Stimulated activated CD4-positive, alpha-beta T cell treated with anti-CD3 and anti-CD28 coated beads, Interleukin-12 subunit alpha, Interleukin-12 subunit beta, amount 100 ng/mL, for 4 hours (primary cell): ENCODE data around the gene NXN.
"Not testable (repeated sequence)": the region's sequence is repeated elsewhere in the genome, so short reads cannot be mapped to it uniquely, and the experiment has no call there.

Source experiments
- DNase-seq: peaks from one replicate; pipeline ENCODE4 v3.0.0-alpha.2; 2020

Gene NXN

DNA sequence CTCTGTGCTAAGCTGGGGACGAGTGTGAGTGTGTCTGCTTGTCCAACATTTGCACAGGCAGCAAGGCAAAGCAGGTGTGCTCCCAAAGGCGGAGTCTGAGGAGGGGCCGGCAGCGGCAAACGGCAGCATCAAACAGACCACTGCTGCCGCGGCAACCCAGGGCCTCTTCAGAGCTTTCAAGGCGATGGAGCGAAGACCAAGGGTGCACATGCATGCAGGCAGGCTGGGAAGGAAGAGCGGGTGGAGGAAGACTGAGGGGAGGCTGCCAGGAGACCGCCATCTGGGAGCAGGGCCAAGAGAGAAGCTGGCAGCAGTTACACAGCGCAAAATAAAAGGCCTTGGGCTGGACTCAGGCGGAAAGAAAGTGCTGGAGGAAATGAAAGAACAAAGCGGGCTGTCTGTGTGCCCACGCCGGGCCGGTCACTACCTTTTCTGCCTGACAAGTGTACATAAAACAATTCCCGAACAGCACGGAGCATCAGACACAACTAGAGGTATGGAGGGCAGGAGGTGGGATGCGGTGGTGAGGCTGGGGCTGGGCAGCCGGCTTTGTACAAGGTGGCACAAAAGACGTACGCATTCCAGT lies 25.9 kb upstream of the NXN start:
- DNase-seq = no peak

DNA sequence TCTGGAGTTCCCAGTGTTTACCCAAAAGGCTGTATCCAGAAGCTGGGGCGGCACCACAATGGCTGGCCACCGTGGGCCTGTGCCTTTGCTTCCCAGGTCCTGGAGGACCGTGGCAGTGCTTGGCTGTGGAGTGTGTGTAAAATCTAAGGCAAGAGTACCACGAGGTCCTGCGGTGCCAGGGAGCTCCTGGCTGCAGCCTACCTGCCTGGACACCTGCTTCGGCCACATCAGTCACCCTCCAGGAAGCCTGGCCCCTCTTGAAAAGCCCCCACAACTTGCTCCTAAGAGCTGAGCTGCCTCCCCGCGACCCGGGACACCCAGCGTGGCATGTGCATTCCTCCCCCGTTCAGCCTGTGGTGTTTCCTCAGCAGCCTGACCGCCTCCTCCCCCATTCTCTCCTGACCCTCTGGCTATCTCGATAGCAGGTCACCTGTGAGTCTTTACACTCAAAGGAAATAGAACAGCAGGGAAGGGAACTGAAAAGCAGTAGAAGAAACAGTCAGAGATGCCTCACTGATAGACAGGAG lies 25.3 kb upstream of the NXN start:
- DNase-seq = no peak

DNA sequence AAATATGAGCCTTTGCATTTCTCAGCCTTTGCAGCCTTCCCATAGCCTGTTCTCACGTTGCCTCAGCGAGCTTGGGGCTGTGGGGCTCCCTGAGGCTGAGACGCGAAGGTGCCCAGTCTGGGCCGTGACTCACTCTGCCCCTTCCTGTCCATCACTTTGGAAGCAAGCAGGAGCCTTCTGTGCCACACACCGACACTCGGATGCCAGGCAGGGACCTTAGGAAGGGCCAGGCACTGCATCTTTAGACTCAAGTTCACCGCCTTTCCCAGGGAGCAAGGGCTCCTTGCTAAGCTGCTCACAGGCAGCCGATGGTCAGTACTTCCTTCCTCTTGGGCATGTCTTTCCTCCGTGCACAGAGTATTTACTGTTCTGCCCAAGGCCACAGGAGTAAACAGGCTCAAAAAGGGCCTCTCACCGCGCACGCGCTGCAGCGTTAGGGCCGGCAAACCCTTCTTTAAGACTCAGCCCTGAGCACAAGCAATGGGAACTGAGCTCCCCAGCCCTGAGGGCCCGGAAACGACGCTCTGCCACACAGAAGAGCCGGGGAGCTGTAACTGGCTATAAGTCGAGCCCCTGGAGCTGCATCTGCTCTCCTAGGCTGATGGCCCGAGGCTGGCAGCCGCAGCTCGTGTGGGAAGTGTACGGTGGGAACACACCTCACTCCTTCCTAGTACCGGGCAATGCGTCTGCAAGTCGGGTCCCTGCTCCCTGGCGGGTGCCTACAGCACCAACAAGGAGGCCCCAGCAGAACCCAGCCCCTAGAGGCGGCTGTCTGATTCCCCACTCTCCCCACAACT lies 24.6 kb upstream of the NXN start:
- DNase-seq = no peak

DNA sequence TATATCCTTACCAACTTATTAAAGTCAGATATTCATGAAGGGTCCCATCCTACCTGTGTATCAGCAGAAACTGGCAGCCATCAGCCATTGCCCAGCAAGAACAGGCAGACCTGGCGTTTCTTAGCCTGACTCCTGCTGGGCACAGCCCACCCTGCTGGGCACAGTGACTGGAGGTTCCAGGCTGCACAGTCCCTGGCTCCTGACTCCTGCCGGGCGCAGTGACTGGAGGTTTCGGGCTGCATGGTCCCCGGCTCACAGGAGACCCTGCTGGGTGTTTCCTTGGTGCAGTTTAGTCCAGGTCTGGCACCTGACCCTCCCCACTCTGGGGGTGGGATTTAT lies 24.0 kb upstream of the NXN start:
- no peak for DNase-seq

DNA sequence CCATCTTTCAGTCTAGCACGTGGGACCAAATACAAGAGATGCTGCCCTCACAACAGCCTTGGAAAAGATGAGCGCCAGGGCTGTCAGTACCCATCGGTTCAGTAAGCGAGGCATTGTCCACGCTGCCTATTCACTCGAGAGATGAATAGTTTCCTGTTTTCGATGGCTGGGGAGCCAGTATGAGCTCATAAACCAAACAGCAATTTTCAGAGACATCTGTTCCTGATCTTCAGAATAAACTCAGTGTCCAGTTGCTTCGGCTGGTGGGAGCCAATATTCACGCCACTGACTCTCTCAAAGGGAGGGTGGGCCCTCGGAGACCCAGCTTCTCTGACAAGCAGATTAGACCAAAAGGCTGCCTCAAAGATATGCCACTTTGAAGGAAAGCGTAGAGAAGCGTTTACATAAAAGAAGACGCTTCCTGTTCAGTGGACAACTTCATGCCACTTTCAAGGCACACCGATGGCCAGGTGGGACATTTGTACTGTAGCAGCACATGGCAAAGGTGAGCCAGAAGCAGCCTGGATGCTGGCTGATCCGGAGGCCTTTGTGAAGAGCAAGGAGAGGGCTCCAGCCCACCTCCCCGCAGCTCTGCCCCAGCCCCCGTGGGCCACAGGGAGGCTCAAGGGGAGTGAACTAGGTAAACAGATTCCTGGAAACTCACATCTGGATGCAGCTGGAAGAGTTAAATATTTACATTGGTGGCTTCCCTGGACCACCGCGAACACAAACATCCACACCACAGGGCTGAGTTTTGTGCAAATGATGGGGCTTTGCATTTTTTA lies 23.4 kb upstream of the NXN start:
- DNase-seq = no peak

DNA sequence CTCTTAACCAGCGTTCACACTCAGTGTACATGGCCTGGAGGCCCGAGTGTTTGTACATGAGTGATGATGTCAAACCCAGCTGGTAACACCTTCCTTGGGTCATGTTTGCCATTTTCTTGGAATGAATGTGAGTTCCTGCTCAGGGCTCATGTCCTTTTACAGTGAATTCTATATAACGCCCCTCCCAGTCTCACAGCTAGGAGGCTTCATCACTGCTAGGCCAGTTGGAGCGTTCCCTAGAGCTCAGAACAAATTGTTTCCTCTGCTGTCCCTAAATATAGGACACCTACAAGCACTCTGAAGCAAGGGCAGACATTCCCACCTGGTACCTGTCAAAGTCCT lies 22.8 kb upstream of the NXN start:
- DNase-seq = no peak

DNA sequence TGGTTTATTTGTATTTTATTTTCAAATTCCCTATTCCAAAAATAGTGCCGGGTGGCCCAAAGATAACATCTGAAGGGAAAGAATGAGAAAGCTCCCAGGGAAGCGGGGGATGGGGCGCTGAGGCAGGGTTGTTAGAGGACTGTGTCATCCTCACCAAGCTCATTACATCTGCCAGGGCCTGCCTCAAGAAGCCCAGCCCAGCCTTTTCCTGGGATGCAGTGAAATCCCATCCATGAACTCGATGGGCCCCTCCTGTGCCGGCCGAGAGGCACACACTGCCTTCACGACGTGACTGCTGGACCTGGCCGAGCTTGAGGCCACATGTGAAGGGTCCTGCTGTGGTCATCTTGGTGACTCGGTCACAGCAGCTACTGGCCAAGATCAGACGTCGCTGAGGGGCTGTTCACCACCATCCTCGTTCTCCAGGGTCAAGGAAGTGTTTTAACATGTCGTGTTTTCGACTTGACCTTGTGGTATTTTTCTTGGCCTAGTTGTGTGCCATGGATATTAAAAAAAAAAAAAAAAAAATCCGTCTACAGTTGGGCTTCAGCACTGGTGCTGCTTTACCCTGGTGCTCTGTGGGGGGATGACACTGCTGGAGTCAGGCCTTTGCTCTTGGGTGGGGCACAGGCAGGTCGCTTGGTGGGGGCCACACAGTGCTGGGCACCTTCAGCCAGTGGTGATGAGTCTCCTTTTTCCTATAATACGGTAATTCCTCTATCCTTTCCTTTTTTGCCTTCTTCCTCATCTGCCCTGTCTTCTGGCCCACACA lies 22.2 kb upstream of the NXN start:
- DNase-seq = no peak

DNA sequence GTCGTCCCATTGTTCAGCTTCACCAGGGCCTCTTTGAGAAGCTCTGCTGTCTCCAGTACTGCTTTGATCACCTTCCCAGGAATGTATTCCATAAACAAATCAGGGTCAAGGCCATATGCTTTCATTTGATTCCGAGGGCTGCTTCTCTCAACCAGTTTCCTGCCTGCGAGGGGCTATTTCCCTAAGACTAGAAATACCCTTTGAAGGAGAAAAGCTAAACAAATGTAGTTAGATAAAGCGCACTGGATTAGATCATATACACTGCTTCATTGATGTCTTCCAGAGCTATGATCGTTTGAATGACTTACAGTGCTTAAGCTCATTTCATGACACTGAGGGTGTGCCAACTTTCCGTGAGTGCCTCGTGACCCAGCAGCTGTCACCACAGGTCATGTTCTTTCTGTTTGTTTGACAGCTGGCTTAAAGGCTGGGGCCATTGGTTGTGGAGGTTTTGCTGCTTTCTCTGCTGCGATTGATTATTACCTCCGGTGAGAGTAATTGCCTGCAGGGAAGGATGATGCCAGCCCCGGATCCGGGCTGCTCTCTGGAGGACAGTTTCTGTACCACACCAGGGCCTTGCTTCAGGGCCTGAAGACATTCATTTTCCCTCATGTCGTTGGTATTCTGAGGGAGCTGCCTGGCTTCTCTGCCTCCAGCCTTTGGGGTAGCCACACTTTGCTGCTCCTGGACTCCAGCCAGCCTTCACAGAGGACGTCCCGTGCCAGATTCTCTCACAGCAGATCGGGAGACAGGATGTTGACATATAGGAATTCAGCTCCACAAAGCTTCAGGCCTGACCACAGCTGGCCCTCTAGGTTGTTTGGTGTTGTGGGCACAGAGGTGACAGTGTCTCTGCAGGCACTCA lies 21.3 kb upstream of the NXN start:
- no peak for DNase-seq

DNA sequence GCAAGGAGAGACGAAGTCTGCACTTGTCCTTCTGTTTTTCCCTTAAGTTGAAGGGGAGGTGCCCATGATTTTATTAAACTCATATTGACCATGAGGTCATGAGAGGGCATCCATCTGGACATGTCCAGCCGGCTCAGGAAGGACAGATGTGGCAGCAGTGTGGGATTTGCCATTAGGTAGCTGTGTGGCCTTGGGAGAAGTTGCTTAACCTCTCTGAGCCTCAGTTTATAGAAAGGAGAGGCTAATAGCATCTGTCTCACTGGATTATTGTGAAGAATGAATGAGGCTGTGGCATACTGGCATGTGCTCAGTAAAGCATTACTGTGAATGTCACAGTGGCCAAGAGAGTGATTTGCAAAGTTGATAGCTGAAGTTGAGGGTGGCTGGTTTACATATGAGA lies 18.5 kb upstream of the NXN start:
- no peak for DNase-seq

DNA sequence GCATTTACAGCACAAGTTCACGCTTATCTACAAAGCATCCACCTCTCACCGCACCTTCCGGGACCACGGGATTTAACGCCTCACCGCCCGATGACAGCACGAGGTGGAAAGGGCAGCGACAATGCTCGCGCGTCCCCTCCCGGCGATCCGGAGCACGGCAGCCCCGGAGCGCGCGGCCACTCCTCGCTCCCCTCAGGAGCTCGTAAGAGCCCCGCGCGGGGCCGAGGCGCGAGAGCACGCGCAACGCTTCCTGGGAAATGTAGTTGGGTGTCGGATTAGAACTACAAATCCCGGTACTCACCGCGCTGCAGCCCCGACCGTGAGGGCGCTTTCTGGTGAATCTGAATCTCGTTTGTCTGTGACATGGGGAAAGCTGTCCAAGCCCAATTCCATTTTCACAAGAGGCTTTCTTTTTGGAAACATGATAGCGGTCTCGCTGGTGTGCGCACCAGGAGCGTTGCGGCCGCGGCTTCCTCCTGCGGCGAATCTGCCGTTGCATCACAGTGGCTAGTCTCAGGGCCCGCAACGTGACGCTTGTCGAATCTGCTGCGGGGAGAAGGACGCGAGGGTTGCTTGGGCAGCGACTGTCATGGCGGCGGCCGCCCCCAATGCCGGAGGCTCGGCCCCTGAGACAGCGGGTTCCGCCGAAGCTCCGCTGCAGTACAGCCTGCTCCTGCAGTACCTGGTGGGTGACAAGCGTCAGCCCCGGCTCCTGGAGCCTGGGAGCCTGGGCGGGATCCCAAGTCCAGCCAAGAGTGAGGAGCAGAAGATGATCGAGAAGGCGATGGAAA lies 17.2 kb upstream of the NXN start, which contains the start of gene TIMM22:
Gene TIMM22, plus strand, starts transcription at position 576 of the 791 bp plus-strand sequence. Its CDS starts 14 bp downstream, at position 590.
- peak; percentile 87 for DNase-seq

DNA sequence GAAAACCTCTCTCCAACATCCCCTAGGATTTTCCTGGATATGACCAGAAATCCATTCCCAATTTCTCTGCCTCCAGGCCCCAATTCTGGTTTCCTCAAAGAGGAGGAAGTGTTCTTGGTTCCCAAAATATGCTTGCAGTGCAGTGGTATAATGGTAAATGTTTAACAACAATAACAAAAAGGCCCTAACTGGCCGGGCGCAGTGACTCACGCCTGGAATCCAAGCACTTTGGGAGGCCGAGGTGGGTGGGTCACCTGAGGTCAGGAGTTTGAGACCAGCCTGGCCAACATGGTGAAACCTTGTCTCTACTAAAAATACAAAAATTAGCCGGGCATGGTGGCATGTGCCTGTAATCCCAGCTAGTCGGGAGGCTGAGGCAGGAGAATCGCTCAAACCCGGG lies 15.7 kb upstream of the NXN start:
- DNase-seq = not testable (repeated sequence)

DNA sequence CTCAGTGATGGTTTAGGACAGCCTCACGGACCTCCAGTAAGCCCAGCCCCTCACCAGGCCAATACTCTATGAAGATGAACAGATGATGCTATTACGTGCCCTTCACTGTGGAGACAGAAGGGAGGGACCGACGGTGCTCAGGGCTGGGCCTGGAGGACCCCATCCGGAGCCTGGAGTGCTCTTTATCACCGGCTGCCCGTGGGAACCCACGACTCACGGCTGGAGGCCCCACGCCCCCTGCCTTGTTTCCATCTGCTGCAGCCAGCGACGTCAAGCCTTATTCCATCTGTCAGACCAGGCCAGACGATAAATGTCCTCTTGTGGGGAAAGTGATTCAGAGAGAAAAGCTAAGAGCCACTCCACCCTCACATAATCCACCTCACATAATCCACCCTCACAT lies 13.4 kb upstream of the NXN start:
- no peak for DNase-seq

DNA sequence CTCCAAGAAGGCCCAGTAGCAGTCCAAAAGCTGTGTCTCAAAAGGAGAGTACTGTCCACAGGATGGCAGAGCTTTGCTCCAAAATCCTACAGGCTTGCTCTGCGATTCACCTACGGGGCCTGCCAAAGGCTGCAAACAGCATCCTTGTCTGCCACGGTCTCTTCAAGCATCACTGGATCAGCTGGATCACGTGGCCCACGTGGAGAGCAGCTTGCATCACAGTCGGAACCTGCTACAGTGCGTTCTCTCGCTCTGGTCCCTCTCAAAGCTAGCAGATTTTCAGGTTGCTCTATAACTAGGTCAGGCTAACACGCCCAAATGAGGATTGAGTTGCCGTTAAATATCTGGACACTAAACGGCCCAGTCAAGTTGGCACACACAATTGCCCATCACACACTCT lies 9.0 kb upstream of the NXN start:
- no peak for DNase-seq

DNA sequence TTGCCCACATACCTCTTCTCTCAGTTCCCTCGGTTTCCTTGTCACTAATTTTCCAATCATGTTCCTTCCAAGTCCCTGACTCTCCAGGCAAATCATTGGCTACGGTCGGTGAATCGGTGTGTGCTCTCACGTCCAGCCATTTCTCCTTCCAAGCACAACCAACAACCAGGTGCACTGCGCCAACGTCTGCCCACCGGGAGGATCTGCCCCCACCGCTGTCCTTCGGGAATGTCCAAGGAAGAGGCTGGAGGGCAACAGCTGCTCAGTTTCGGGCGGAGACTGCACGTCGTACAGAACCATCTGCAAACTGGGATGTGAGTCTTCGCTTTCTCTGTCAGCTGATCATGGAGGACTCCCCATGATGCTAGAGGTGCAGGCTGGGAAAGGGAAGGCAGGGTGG lies 8.4 kb upstream of the NXN start:
- DNase-seq = no peak

DNA sequence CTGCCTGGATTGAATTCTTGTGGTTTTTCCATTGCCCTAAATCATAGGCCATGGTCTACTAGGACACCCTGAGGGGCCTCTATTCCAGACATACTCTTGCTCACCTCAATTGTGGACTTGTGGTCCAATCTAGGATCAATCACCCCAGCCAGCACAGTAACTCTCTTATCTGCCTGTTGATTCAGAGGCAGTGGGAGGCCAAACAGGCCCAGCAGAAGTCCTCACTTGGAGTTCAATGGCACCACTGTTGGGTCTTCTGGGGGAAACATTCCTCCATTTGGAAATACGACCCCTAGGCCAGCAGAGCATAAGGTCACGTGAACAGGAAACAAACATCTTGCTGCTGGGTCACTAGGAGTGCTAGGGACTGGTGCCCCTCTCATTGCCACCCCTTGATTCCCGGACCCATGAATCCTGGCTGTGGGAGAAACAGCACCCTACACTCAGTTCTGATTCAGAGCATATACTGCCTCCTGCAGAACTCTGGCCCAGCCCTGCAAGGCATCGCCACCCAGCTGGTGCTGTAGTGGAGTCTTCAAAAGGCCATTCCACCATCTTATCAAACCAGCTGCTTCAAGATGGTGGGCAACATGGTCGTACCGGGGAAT lies 6.8 kb upstream of the NXN start:
- no peak for DNase-seq

DNA sequence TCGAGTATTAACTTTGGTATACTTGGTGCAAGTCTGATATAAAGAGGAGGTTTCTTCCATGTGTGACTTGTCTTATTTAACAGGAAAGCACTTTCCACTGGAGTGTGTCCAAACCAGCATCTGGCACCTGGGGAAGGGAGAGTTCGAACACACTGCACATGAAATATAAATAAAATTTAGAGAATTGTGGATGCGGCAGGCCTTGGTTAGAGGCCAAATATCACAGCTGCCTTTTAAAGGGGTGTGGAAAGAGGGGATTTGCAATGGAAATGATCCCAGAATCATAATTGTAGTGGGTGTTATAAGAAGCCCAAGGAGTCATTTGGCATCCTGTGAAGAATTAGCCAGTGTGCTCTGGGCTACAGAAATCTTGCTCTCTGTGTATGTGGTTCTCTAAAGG lies 4.3 kb upstream of the NXN start:
- DNase-seq = no peak

DNA sequence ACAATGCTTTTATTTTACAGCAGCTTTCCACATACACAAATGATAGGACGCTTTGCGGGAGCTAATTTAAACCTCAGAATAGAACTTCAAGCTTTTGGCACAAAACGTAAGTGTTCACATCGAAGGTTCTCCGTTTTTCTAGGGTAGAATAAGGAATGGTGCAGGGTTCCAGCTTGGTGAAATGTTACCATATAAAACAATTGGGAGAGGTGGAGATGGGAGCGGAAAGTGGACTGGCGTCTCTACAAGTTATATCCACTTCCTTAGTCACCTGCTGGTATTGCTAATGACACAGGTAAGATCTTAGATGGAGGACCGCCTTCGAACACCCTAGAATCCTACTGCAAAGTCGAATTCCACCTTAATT lies 1.7 kb upstream of the NXN start:
- no peak for DNase-seq

DNA sequence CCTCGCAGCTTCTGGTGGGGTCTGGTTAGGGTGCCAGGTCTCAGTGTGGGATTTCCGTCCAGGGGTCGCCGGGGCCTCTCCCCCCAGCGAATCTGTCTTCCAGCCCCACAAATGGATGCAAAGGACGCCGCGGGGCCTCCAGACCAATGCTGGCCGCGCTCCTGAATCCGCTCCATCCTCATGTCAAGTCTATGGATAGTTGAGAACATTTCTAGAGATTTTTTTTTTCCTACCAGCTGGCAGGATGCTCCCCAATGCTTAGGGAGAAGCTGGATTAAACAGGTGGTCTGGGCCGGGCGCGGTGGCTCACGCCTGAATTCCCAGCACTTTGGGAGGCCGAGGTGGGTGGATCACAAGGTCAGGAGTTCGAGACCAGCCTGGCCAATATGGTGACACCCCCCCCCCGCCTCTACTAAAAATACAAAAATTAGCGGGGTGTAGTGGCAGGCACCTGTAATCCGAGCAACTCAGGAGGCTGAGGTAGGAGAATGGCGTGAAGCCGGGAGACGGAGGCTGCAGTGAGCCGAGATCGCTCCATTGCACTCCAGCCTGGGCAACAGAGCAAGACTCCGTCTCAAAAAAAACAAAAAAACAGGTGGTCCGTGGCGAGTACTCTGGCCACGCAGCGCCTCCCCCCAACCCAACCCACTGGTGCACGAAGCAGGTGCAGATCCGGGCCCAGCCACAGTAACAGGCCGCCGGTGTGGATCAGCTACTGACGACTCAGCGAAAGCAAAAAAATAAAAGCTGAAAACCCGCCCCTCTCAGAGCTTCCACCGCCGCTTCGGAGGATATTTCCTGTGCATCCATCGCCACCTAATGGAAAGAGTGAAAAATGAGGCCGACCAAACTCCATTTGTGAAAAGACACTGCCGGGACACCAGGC lies 1.1 kb upstream of the NXN start:
- DNase-seq = peak; percentile 63

DNA sequence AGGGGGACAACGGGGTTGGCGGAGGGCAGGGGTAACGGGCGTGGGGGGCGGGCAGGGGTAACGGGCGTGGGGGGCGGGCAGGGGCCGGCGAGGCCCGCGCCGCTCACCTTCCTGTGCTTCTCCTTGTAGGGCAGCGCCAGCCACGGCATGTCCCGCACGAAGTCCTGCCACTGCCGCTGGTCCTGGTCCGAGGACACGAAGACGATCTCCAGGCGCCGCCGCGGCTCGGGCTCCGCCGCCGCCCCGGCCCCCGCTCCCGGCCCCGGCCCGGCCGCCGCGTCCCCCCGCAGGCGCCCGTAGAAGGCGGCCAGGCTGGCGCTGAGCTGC lies 401 bp downstream of the NXN start:
- peak; percentile 15 for DNase-seq
